ENCODE results near the gene CDC14A. TPM values are rescaled to one million over a fixed set of nuclear protein-coding genes. Genes with fewer than 3 reads are reported as not detected.
"Not testable (repeated sequence)": the region's sequence is repeated elsewhere in the genome, so short reads cannot be mapped to it uniquely, and the experiment has no call there.

Gene CDC14A
- total and polyA plus RNA-seq, 2 of the 8 experiments (the other 6 are each of a cell fraction or from before 2014, with no cell fraction given): 3.2 to 8.9 TPM

DNA sequence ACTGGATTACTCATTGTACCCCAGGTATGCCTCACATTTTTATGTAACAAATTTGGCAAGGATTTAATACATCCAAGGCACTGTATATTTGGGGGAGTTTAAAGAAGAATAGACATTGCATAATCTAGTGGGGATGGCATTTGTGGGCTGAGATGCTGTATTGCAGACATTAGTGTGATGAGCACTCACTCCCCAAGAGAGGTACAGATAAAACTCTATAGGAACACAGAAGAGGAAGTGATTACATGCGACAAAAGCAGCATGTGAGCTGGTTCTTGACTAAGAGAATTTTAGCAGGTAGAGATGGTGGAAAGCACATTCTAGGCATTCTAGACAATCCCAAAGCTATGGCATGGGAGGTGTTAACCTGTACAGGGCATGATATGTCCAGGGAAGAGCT, 24.2 kb upstream of the CDC14A start (continued):
- TF ChIP-seq NANOG (IDR thresholded peaks at IDR 0.05; ENCODE audit: insufficient read depth, low read depth, low read length, poor library complexity, severe bottlenecking) (no peak), TBP (IDR thresholded peaks at IDR 0.05; ENCODE audit: low read depth, low read length) (no peak), NRF1 (IDR thresholded peaks at IDR 0.05; ENCODE audit: low read depth, low read length) (no peak), MAFK (IDR thresholded peaks at IDR 0.05; ENCODE audit: low read depth, low read length) (no peak)
- TF ChIP-seq, protein P1, sequence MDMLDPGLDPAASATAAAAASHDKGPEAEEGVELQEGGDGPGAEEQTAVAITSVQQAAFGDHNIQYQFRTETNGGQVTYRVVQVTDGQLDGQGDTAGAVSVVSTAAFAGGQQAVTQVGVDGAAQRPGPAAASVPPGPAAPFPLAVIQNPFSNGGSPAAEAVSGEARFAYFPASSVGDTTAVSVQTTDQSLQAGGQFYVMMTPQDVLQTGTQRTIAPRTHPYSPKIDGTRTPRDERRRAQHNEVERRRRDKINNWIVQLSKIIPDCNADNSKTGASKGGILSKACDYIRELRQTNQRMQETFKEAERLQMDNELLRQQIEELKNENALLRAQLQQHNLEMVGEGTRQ (IDR thresholded peaks at IDR 0.05; ENCODE audit: low read length): no peak
- TF ChIP-seq, protein P2, sequence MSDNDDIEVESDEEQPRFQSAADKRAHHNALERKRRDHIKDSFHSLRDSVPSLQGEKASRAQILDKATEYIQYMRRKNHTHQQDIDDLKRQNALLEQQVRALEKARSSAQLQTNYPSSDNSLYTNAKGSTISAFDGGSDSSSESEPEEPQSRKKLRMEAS (IDR thresholded peaks at IDR 0.05): no peak

DNA sequence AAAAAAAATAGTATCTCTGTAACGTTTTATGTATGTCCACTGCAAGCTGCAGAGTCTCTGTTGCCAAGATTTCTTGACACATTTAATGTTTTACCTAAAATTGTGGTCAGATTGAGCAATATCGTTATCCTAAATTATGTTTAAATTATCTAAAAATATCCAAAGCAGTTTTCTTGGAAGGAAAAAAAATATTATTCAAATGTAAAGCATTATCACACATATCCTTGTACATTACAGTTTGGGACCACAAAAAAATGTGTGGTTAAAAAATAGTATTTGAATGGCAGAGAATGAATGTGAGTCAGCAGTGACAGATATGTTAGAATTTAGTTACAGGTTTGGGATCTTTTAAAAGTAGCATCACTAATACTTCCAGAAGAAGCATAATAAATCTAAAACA, 21.2 kb upstream of the CDC14A start:
- H3K56ac ChIP-seq (replicated peaks; ENCODE audit: insufficient read length, low read depth, low read length); H3K36me3 ChIP-seq (ENCODE audit: control insufficient read depth in 2 of 4, insufficient read depth in 4 of 4, low read length in 3 of 4); H3K9me3 ChIP-seq (ENCODE audit: insufficient read depth in 2 of 2, low read depth in 1 of 2, low read length in 1 of 2); H3K79me2 ChIP-seq (ENCODE audit: control insufficient read depth in 1 of 2, insufficient read depth in 2 of 2, low read length in 2 of 2); H4K20me1 ChIP-seq (replicated peaks in 1 of 2; ENCODE audit: control insufficient read depth in 1 of 2, insufficient read depth in 2 of 2, low read length in 2 of 2); H3K14ac ChIP-seq (ENCODE audit: insufficient read length); H3K79me1 ChIP-seq (ENCODE audit: low read depth, low read length); H2BK120ac ChIP-seq (replicated peaks; ENCODE audit: low read depth, low read length); H3K4me2 ChIP-seq (ENCODE audit: insufficient read depth in 1 of 2, low read depth in 2 of 2, low read length in 2 of 2); H3K27me3 ChIP-seq (replicated peaks in 1 of 4; ENCODE audit: control insufficient read depth in 3 of 4, extremely low read depth in 1 of 4, insufficient read depth in 3 of 4, low read length in 3 of 4); H2BK20ac ChIP-seq (ENCODE audit: low read length); H3K4me3 ChIP-seq (ENCODE audit: extremely low read depth in 1 of 4, insufficient read depth in 2 of 4, low read depth in 3 of 4, low read length in 4 of 4); POLR2A ChIA-PET (ENCODE audit: partially characterized antibody); FAIRE-seq; H3K23me2 ChIP-seq (ENCODE audit: low read depth, low read length); H2AK5ac ChIP-seq (ENCODE audit: low read depth, low read length); H3K18ac ChIP-seq (ENCODE audit: extremely low read depth, low read length); H3K4me1 ChIP-seq (replicated peaks in 1 of 4; ENCODE audit: control insufficient read depth in 3 of 4, insufficient read depth in 4 of 4, low read length in 3 of 4); H3K23ac ChIP-seq (ENCODE audit: insufficient read length); H3K27ac ChIP-seq (ENCODE audit: low read depth, low read length); CTCF ChIA-PET (ENCODE audit: partially characterized antibody); H3K9ac ChIP-seq (replicated peaks in 1 of 4; ENCODE audit: extremely low read depth in 1 of 4, low read depth in 3 of 4, low read length in 3 of 4); H4K8ac ChIP-seq (ENCODE audit: extremely low read depth, insufficient read depth, low read length); H2BK15ac ChIP-seq (ENCODE audit: low read length); H3K4ac ChIP-seq (replicated peaks; ENCODE audit: insufficient read length, low read depth, low read length); H2BK12ac ChIP-seq (ENCODE audit: low read depth, low read length); H4K91ac ChIP-seq (replicated peaks; ENCODE audit: insufficient read length, low read length); DNase-seq (ENCODE audit: low read depth in 1 of 2, low spot score in 2 of 2); H4K5ac ChIP-seq (ENCODE audit: insufficient read length, low read depth, low read length); H2BK5ac ChIP-seq (ENCODE audit: low read depth, low read length); H2AFZ ChIP-seq (ENCODE audit: low read length): not testable (repeated sequence)
- 91% methylated on average over 2 of the region's 2 CpGs; no CpG with 5 or more reads in 1 of the 2 experiments for WGBS, 2 experiments (ENCODE audit: extremely low coverage in 1 of 2, insufficient coverage in 1 of 2, insufficient read length in 1 of 2, insufficient replicate concordance in 2 of 2, low coverage in 1 of 2, low lambda C conversion rate in 2 of 2, missing lambda C conversion rate in 1 of 2)

Data from H1 (cell line).